Parathyroid adenoma (tissue), 2 donors: ENCODE data around the gene ANAPC2.

Experiments used
- H2AFZ ChIP-seq: fragments of 300-600 bp; sonication (generic); one replicate; pipeline ENCODE4 v1.7.0; 2017; ENCODE audit warnings: antibody characterized with exemption, mild to moderate bottlenecking
- H3K27ac ChIP-seq: fragments of 300-600 bp; sonication (generic); one replicate; pipeline ENCODE4 v1.7.0; 2017
- H3K27me3 ChIP-seq: fragments of 300-600 bp; sonication (generic); one replicate; pipeline ENCODE4 v1.7.0; 2017; ENCODE audit warnings: low read length; ENCODE audit not compliant: control insufficient read depth, insufficient read depth
- H3K36me3 ChIP-seq: fragments of 300-600 bp; sonication (generic); one replicate; pipeline ENCODE4 v1.7.0; 2017; ENCODE audit warnings: low read length; ENCODE audit not compliant: control insufficient read depth, insufficient read depth
- H3K4me1 ChIP-seq: fragments of 300-600 bp; sonication (generic); one replicate; pipeline ENCODE4 v1.7.0; 2017; ENCODE audit warnings: control low read depth
- H3K4me2 ChIP-seq: fragments of 300-600 bp; sonication (generic); one replicate; pipeline ENCODE4 v1.7.0; 2017; ENCODE audit warnings: low read length
- H3K4me3 ChIP-seq: fragments of 300-600 bp; sonication (generic); one replicate; pipeline ENCODE4 v1.7.0; 2017; ENCODE audit warnings: low read depth, low read length
- H3K79me2 ChIP-seq: fragments of 300-600 bp; sonication (generic); one replicate; pipeline ENCODE4 v1.7.0; 2017; ENCODE audit warnings: control low read depth
- H3K9ac ChIP-seq: fragments of 300-600 bp; sonication (generic); one replicate; pipeline ENCODE4 v1.7.0; 2017; ENCODE audit warnings: mild to moderate bottlenecking
- H3K9me3 ChIP-seq: fragments of 300-600 bp; sonication (generic); one replicate; pipeline ENCODE4 v1.7.0; 2017; ENCODE audit warnings: low read length; ENCODE audit not compliant: control insufficient read depth
- TF ChIP-seq, protein P1 (sequence below): fragments of 300-600 bp; sonication (generic); IDR thresholded peaks from one replicate; pipeline ENCODE4 v1.7.0; 2017; ENCODE audit warnings: antibody characterized with exemption, mild to moderate bottlenecking
- donor health status: primary hyperparathyroidism.

ANAPC2 gene

DNA sequence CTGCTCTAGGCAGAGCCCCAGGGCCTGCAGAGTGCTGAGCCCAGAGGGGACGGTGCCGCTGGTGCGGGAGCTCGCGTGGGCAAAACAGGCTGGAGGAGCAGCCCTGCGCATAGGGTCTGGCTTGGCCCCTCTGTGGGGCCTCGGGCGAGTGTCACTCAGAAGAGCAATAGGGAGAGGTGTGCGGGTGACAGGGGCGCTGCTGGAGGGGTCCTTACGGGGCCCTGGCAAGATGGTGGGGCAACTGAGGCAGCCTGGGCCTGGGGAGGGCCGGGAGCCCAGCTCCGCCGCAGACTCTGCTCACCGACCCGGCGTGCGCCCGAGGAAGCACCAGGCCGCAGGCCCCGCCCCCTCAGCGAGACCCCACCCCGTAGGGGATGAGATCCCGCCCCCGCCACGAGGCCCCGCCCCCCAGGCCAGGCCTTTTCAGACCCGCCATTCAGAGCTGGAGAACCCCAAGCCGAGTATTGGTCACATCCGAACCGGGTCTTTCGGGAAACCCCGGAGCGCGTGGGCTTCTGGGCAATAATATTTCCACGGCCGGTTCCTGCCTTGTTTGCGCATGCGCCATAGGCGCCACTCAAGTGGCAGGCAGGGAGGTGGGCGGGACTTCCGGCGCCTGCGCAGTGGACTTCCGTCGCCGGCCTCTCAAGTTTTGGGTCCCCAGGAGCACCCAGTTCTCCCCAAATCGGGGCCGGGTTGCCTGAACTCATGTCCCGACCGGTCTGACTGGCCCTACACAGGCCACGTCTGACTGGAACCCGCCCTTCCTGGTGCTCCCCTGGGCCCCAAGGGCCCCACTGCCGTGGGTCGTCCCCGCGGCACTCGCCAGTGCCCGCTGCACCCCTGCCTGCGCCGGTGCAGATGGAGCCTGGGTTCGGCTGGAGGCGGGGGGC lies 35.0 kb upstream of the ANAPC2 start:
- peaks cover 5% of the 10 kb centered on the region for H3K4me1 ChIP-seq
- no peaks in the 10 kb centered on the region for H3K79me2 ChIP-seq
- peak overlapping the region; percentile 88 for H2AFZ ChIP-seq
- no peaks in the 10 kb centered on the region for H3K36me3 ChIP-seq
- H3K9ac ChIP-seq = peak overlapping the region; percentile 77
- H3K27ac ChIP-seq = peak overlapping the region; percentile 93
- H3K4me2 ChIP-seq = peak overlapping the region; percentile 100
- no peaks in the 10 kb centered on the region for H3K27me3 ChIP-seq
- H3K4me3 ChIP-seq = peak overlapping the region; percentile 97
- no peaks in the 10 kb centered on the region for H3K9me3 ChIP-seq
- TF ChIP-seq, protein P1, sequence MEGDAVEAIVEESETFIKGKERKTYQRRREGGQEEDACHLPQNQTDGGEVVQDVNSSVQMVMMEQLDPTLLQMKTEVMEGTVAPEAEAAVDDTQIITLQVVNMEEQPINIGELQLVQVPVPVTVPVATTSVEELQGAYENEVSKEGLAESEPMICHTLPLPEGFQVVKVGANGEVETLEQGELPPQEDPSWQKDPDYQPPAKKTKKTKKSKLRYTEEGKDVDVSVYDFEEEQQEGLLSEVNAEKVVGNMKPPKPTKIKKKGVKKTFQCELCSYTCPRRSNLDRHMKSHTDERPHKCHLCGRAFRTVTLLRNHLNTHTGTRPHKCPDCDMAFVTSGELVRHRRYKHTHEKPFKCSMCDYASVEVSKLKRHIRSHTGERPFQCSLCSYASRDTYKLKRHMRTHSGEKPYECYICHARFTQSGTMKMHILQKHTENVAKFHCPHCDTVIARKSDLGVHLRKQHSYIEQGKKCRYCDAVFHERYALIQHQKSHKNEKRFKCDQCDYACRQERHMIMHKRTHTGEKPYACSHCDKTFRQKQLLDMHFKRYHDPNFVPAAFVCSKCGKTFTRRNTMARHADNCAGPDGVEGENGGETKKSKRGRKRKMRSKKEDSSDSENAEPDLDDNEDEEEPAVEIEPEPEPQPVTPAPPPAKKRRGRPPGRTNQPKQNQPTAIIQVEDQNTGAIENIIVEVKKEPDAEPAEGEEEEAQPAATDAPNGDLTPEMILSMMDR = no peak

DNA sequence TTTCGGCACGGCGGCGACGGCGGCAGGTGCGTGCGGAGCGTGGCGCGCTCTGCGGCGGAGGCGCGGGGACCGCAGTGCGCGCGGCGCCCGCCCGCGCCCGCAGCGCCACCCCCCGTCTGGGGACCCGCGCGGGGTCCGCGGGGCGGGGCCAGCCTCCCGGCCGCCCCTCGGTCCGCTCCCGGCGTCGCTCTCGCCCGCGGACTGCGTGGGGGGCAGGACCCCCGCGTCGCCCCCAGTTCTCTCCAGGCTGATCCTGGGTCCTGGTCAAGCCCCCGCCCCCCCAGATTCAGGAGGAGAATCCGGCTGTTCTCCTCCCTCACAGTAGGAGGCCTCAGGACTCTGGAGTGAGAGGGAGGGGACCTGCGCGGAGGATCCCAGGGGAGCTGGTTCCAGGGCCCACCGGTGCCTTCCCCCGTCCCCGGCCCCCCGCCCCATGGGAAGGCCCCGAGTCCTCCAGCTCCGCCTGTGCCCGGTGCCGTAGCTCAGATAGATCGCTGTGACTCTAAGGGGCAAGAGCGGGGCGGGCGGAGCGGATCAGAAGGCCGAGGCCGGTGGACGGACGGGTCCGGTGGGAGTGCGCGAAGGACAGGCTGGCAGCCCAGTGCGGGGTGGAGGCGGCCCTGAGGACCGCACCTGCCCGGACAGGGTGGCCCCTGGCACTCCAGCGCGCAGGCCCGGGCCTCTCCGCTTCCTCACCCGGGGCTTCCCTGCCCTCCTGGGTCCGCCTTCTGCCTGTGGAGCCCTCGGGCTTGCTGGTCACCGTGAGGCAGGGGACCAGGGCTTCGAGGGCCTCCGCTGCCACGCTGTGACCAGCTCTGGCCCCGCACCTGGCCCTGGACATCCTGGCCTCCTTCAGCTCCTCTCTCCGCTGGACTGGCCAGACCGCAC lies 34.1 kb upstream of the ANAPC2 start, which contains the start of gene RNF208:
Gene RNF208 (minus strand): TSS at position 51 of the 888 bp plus-strand sequence. CDS start 1,028 bp downstream, outside the sequence.
- no peaks in the 10 kb centered on the region for H3K36me3 ChIP-seq
- TF ChIP-seq, protein P1 = no peak
- peak within 1 kb of the TSS; percentile 97 for H3K4me3 ChIP-seq
- H3K9ac ChIP-seq = peak within 1 kb of the TSS; percentile 46
- no peaks in the 10 kb centered on the region for H3K79me2 ChIP-seq
- H3K4me1 ChIP-seq = peaks cover 5% of the 10 kb centered on the region
- H3K27ac ChIP-seq = peak within 1 kb of the TSS; percentile 88
- H3K27me3 ChIP-seq = no peaks in the 10 kb centered on the region
- no peaks in the 10 kb centered on the region for H3K9me3 ChIP-seq
- peak within 1 kb of the TSS; percentile 73 for H2AFZ ChIP-seq
- peak within 1 kb of the TSS; percentile 75 for H3K4me2 ChIP-seq

DNA sequence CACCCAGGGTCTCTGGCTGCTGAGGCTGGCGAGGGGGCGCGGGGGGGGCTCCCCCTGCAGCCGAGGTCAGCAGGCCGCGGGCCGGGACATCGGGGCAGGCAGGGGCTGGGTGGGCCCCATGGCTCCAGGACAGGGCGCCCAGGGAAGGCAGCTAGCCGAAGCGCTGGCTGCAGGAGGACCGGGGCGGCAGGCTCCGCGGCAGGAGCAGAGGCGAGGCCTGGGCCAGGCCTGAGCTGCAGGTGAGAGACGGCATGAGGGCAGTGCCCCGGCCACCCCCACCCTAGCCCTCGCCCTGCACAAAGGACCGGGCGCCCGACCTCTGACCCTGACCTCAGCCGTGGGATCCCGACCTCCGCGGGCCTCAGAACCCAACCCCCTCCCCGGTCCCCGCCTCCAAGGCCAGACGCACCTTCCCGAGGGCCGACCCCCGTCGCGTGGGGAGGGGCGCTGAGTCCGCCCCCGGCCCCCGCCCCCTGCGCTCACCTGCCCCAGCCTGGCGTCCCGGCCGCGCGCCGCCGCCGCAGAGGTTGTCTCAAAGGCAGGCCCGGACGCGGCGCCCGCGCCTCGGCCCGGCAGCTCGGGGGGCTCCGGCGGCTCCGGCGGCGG lies 33.2 kb upstream of the ANAPC2 start:
- peaks cover 2% of the 10 kb centered on the region for H3K4me1 ChIP-seq
- TF ChIP-seq, protein P1 = no peak
- peak overlapping the region; percentile 44 for H3K4me3 ChIP-seq
- no peaks in the 10 kb centered on the region for H3K9me3 ChIP-seq
- no peaks in the 10 kb centered on the region for H3K27me3 ChIP-seq
- no peaks in the 10 kb centered on the region for H3K79me2 ChIP-seq
- peak overlapping the region; percentile 72 for H3K4me2 ChIP-seq
- H3K36me3 ChIP-seq = no peaks in the 10 kb centered on the region
- no peak overlapping the region for H2AFZ ChIP-seq
- no peak overlapping the region for H3K9ac ChIP-seq
- no peak overlapping the region for H3K27ac ChIP-seq

DNA sequence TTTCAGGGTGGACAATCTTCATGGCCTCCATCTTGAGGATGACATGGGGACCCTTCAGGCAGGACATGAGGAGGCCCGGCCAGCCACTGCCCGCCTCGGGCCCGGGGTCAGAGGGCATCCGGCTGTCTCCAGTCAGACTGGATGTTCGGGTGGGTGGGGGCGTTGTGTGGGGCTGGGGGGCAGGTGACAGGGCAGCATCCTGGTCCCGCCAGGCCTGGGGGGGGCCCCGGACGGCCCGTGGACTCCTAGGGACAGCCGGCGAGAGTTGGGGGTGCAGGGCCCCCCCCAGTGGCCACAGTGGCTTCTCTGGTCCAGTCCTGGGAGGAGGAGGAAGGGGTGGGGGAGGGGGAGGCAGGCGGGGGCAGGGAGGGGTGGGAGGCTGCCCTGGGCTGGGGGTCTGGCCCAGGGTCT lies 32.7 kb upstream of the ANAPC2 start:
- Histone ChIP-seq H3K4me2 (no peak overlapping the region), H3K4me3 (no peak overlapping the region), H3K79me2 (no peaks in the 10 kb centered on the region), H3K9ac (no peak overlapping the region), H3K9me3 (no peaks in the 10 kb centered on the region), H3K27ac (no peak overlapping the region), H3K36me3 (no peaks in the 10 kb centered on the region), H3K27me3 (no peaks in the 10 kb centered on the region), H3K4me1 (no peaks in the 10 kb centered on the region), H2AFZ (no peak overlapping the region)
- TF ChIP-seq, protein P1 = no peak
